H9 (cell line): ENCODE data around the gene MPP2. TPM values are rescaled to one million over a fixed set of nuclear protein-coding genes. Genes with fewer than 3 reads are reported as not detected.

Experiments used
- DNase-seq: peaks from one replicate; pipeline ENCODE4 v3.0.0-alpha.2; 2017
- H2AFZ ChIP-seq: one replicate; pipeline ENCODE4 v1.6.1; 2013; ENCODE audit warnings: mild to moderate bottlenecking, low read length, control low read depth, moderate library complexity
- H2AK5ac ChIP-seq: 2 replicates; pipeline ENCODE4 v1.6.1; 2013; ENCODE audit warnings: low read length, control low read depth, mixed read lengths; ENCODE audit not compliant: insufficient read length
- H2BK120ac ChIP-seq: one replicate; pipeline ENCODE4 v1.6.1; 2013; ENCODE audit warnings: low read depth, mild to moderate bottlenecking, low read length, control low read depth, inconsistent platforms; ENCODE audit not compliant: poor library complexity, severe bottlenecking
- H2BK12ac ChIP-seq: 2 replicates; pipeline ENCODE4 v1.6.1; 2013; ENCODE audit warnings: low read length, control low read depth, mixed read lengths, low read depth; ENCODE audit not compliant: insufficient read length
- H2BK15ac ChIP-seq: 2 replicates; pipeline ENCODE4 v1.6.1; 2013; ENCODE audit warnings: low read depth, low read length, control low read depth
- H2BK20ac ChIP-seq: one replicate; pipeline ENCODE4 v1.6.1; 2013; ENCODE audit warnings: low read depth, mild to moderate bottlenecking, low read length, control low read depth, inconsistent platforms; ENCODE audit not compliant: poor library complexity, severe bottlenecking
- H2BK5ac ChIP-seq: 2 replicates; pipeline ENCODE4 v1.6.1; 2013; ENCODE audit warnings: low read length, control low read depth, mixed read lengths; ENCODE audit not compliant: insufficient read length
- H3K14ac ChIP-seq: 2 replicates; pipeline ENCODE4 v1.6.1; 2013; ENCODE audit warnings: low read length, control low read depth; ENCODE audit not compliant: insufficient read depth
- H3K18ac ChIP-seq: 2 replicates; pipeline ENCODE4 v1.6.1; 2013; ENCODE audit warnings: low read depth, mild to moderate bottlenecking, mixed read lengths, low read length, control low read depth; ENCODE audit not compliant: insufficient read length
- H3K23ac ChIP-seq: 2 replicates; pipeline ENCODE4 v1.6.1; 2013; ENCODE audit warnings: low read length, control low read depth, mixed read lengths, low read depth; ENCODE audit not compliant: insufficient read length
- H3K23me2 ChIP-seq: 2 replicates; pipeline ENCODE4 v1.6.1; 2013; ENCODE audit warnings: low read depth, mild to moderate bottlenecking, mixed read lengths, low read length, control low read depth; ENCODE audit not compliant: insufficient read length, poor library complexity, severe bottlenecking
- H3K27ac ChIP-seq: 2 replicates; pipeline ENCODE4 v1.5.1; 2013; ENCODE audit warnings: low read length, control low read depth, mixed read lengths, low read depth; ENCODE audit not compliant: insufficient read length
- H3K27me3 ChIP-seq: 2 replicates; pipeline ENCODE4 v1.6.1; 2013; ENCODE audit warnings: low read length, control low read depth, inconsistent platforms; ENCODE audit not compliant: insufficient read depth
- H3K4ac ChIP-seq: 2 replicates; pipeline ENCODE4 v1.6.1; 2013; ENCODE audit warnings: low read depth, mild to moderate bottlenecking, control low read depth, inconsistent platforms, low read length, moderate library complexity
- H3K4me1 ChIP-seq: 2 replicates; pipeline ENCODE4 v1.6.1; 2013; ENCODE audit warnings: low read length, control low read depth, inconsistent platforms; ENCODE audit not compliant: insufficient read depth
- H3K4me2 ChIP-seq: 2 replicates; pipeline ENCODE4 v1.6.1; 2013; ENCODE audit warnings: low read length, control low read depth, mixed read lengths; ENCODE audit not compliant: insufficient read length, insufficient read depth
- H3K56ac ChIP-seq: 2 replicates; pipeline ENCODE4 v1.6.1; 2013; ENCODE audit warnings: low read depth, mild to moderate bottlenecking, mixed read lengths, low read length, control low read depth; ENCODE audit not compliant: insufficient read length
- H3K79me1 ChIP-seq: 2 replicates; pipeline ENCODE4 v1.6.1; 2013; ENCODE audit warnings: low read depth, mild to moderate bottlenecking, moderate library complexity, low read length, control low read depth, inconsistent platforms; ENCODE audit not compliant: insufficient read depth, poor library complexity, severe bottlenecking
- H3K79me2 ChIP-seq: 2 replicates; pipeline ENCODE4 v1.6.1; 2013; ENCODE audit warnings: low read length, control low read depth, inconsistent platforms; ENCODE audit not compliant: insufficient read depth
- H3K9ac ChIP-seq: 2 replicates; pipeline ENCODE4 v1.6.1; 2013; ENCODE audit warnings: low read length, control low read depth, mixed read lengths; ENCODE audit not compliant: insufficient read length; ENCODE audit errors: extremely low read depth
- H3K9me3 ChIP-seq: one replicate; pipeline ENCODE4 v1.6.1; 2013; ENCODE audit warnings: low read depth, low read length, inconsistent platforms; ENCODE audit not compliant: control insufficient read depth
- H3T11ph ChIP-seq: one replicate; pipeline ENCODE4 v1.6.1; 2013; ENCODE audit warnings: mild to moderate bottlenecking, low read length, control low read depth, inconsistent platforms
- H4K20me1 ChIP-seq: one replicate; pipeline ENCODE4 v1.6.1; 2013; ENCODE audit not compliant: control insufficient read depth, insufficient read length, insufficient read depth
- H4K5ac ChIP-seq: 2 replicates; pipeline ENCODE4 v1.6.1; 2013; ENCODE audit warnings: low read depth, mild to moderate bottlenecking, mixed read lengths, low read length, control low read depth; ENCODE audit not compliant: insufficient read length
- H4K8ac ChIP-seq: replicated peaks from 2 replicates; pipeline ENCODE4 v1.6.1; 2013; ENCODE audit warnings: low read length, control low read depth, mixed read lengths, low read depth; ENCODE audit not compliant: insufficient read length
- H4K91ac ChIP-seq: 2 replicates; pipeline ENCODE4 v1.6.1; 2013; ENCODE audit warnings: low read depth, mild to moderate bottlenecking, moderate library complexity, mixed read lengths, low read length, control low read depth; ENCODE audit not compliant: insufficient read length
- H3K27ac Mint-ChIP-seq, 3 experiments: 2 replicates in 2 of 3; 3 replicates in 1 of 3; pipeline ENCODE4 v1.8.0; 2020 to 2021; ENCODE audit warnings: mixed read lengths in 3 of 3, mild to moderate bottlenecking in 1 of 3, moderate library complexity in 1 of 3
- H3K27me3 Mint-ChIP-seq: 2 replicates; pipeline ENCODE4 v1.8.0; 2021; ENCODE audit warnings: low read depth, mild to moderate bottlenecking, moderate library complexity, mixed read lengths
- H3K36me3 Mint-ChIP-seq, 3 experiments: 2 replicates in 2 of 3; 3 replicates in 1 of 3; pipeline ENCODE4 v1.8.0; 2020 to 2021; ENCODE audit warnings: low read depth in 3 of 3, mixed read lengths in 3 of 3; ENCODE audit not compliant: insufficient read depth in 1 of 3
- H3K4me1 Mint-ChIP-seq, 2 experiments: 2 replicates each; pipeline ENCODE4 v1.8.0; 2020; ENCODE audit warnings: mixed read lengths in 2 of 2
- H3K4me3 Mint-ChIP-seq, 2 experiments: 2 replicates in 1 of 2; 3 replicates in 1 of 2; pipeline ENCODE4 v1.8.0; 2020 to 2021; ENCODE audit warnings: mild to moderate bottlenecking in 2 of 2, mixed read lengths in 2 of 2, moderate library complexity in 1 of 2
- H3K9me3 Mint-ChIP-seq, 2 experiments: 2 replicates in 1 of 2; 3 replicates in 1 of 2; pipeline ENCODE4 v1.8.0; 2020; ENCODE audit warnings: mild to moderate bottlenecking in 2 of 2, mixed read lengths in 2 of 2, moderate library complexity in 1 of 2
- CTCF ChIP-seq: fragments of 200-600 bp; sonication (generic); conservative IDR thresholded peaks from 3 replicates; pipeline ENCODE4 v1.8.0; 2021; ENCODE audit warnings: antibody characterized with exemption, mild to moderate bottlenecking
- WGBS: extraction: QIAGEN DNeasy Blood & Tissue Kit; methylation state at CpG from one replicate; pipeline ENCODE4 v1.1.7; 2013; ENCODE audit warnings: missing lambda C conversion rate, low lambda C conversion rate, mixed read lengths; ENCODE audit not compliant: insufficient read length; ENCODE audit errors: extremely low coverage; 5-methylcytosine and 5-hydroxymethylcytosine counted together
- total RNA-seq: library from RNA; stranded (reverse); gene quantifications from 2 replicates; pipeline ENCODE4 v1.2.1, GENCODE V29; 2021

Gene MPP2
- total RNA-seq, 1 experiment from 2014 or later, result 16.3 TPM

GRCh38 chr17:43849116-43849515 lies 58.2 kb downstream of the MPP2 start:
- H4K8ac ChIP-seq, result no peak overlapping the region
- no peak overlapping the region for H3K4me2 ChIP-seq
- no peak overlapping the region for H2BK12ac ChIP-seq
- H2BK5ac ChIP-seq, result no peak overlapping the region
- H4K5ac ChIP-seq, result no peak overlapping the region
- Mint-ChIP-seq H3K4me1 (peaks cover 13 to 19% of the 10 kb centered on the region in 2 experiments), H3K27me3 (peaks cover 11% of the 10 kb centered on the region), H3K36me3 (no peaks in the 10 kb centered on the region), H3K9me3 (no peaks in the 10 kb centered on the region; a peak in 1 of 5 replicates), H3K4me3 (no peak overlapping the region), H3K27ac (no peak overlapping the region; a peak in 1 of 7 replicates)
- no peaks in the 10 kb centered on the region for H3K79me2 ChIP-seq
- H3K14ac ChIP-seq, result no peak overlapping the region
- no CpG with 5 or more reads among the region's 8 CpGs for WGBS
- no peaks in the 10 kb centered on the region for H3K9me3 ChIP-seq
- no peaks in the 10 kb centered on the region for H3K79me1 ChIP-seq
- no peak overlapping the region for H3K18ac ChIP-seq
- no peak overlapping the region for H3K4ac ChIP-seq
- H2BK20ac ChIP-seq, result no peak overlapping the region
- no peak overlapping the region for H3K56ac ChIP-seq
- H2BK120ac ChIP-seq, result no peak overlapping the region
- H3K27ac ChIP-seq, result no peak overlapping the region
- H2BK15ac ChIP-seq, result no peak overlapping the region
- H2AFZ ChIP-seq, result no peak overlapping the region
- no peaks in the 10 kb centered on the region for H4K20me1 ChIP-seq
- no peak overlapping the region for H3K9ac ChIP-seq
- H4K91ac ChIP-seq, result no peak overlapping the region
- no peaks in the 10 kb centered on the region; the same call in 1 of the 2 replicates for H3K27me3 ChIP-seq
- H3T11ph ChIP-seq, result no peak overlapping the region
- H3K23ac ChIP-seq, result no peak overlapping the region
- H2AK5ac ChIP-seq, result no peak overlapping the region
- peaks cover 4% of the 10 kb centered on the region for H3K4me1 ChIP-seq
- no peak for TF ChIP-seq CTCF
- DNase-seq, result no peak
- no peaks in the 10 kb centered on the region for H3K23me2 ChIP-seq
